Left hindlimb (tissue), 1 donor: ENCODE data around the gene CLCN7.

Experiments used
- DNase-seq: peaks from one replicate; pipeline ENCODE4 v3.0.0-alpha.2; 2018

The CLCN7 gene

GRCh38 chr16:1429012-1429411 is 45.8 kb downstream of the CLCN7 start:
- no peak for DNase-seq

DNA sequence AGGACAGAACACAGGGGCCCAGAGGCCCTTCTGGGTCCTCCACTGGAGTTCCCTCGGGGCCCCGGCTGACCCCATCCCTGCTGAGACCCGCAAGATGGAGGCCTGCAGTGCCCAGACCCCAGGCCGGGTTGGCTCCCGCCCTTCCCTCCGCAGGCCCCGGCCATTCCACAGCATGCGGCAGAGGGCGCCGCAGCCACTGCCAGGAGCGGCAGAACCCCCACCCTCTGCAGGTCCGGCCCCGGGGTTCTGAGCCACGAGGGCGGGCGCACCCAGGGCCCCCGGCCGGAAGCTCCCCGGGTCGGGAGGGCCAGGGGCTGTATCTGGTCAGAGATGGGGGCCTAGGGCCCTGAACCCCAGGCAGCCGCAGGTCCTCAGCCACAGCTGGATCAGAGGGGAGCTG is 46.3 kb downstream of the CLCN7 start:
- DNase-seq = no peak

DNA sequence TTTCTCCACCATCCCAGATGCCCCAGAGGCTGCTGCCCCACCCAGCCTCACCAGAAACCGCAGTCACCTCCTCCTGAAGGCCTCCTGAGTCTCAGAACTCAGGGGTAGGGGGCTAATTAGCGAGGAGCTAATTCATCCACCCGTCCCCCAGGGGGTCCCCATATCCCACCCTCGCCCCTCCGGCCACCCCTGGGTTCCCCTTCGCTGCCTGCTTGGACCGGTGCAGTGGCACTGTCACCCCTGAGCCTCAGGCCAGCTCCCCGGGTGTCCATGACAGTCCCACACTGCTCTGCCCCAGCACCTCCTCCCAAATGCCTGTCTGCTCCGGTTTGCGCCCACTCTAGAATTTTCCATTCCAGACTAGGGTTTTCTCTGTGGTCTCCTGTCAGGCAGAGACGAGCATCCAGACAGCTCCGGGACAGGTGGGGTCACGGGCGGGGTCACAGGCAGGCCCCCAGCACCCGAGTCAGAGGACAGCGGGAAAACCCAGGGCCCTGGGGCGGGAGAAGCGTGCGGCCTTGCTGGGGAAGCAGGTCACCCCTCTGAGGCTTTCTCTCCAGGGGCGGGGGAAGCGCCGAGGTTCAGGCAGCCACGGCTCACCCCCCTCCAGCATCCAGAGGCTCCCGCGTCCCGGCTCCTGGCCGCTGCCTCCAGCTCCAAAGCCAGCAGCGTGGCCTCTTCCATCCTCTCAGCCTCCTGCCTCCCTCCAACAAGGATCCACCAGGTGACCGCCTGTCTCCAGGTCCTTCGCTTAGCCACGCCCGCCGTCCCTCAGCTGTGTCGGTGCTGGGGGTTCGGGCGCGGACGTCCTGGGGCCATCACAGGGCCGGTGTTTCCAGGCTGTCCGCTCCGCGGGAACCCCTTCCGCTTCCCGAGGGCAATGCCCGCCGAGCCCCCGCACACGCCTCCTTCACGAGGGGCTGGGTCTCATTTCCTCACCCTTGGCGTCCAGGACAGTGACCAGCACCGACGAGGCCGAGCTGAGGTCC is 47.1 kb downstream of the CLCN7 start:
- DNase-seq = no peak

- no peak for DNase-seq
These were observed 47.9 kb downstream of the CLCN7 start for GRCh38 chr16:1426734-1427471.

- DNase-seq = no peak
These were observed 49.0 kb downstream of the CLCN7 start for GRCh38 chr16:1425616-1426370.

- DNase-seq = no peak
These were observed 50.8 kb downstream of the CLCN7 start for GRCh38 chr16:1424028-1424427.

DNA sequence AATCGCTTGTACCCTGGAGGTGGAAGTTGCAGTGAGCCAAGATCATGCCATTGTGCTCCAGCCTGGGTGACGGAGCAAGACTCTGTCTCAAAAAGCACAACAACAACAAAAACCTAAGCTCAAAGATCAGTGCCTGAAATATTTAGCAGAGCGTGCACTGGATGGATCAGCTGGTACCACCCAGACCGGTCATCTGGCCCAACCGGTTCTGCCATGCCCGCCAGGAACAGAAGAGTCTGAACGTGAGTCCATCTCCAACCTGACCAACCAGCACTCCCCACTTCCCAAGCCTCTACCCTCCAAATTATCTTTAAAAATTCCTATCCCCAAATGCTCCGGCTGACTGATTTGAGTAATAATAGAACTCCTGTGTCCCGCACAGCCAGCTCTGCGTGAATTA is 52.8 kb downstream of the CLCN7 start:
- DNase-seq = no peak

DNA sequence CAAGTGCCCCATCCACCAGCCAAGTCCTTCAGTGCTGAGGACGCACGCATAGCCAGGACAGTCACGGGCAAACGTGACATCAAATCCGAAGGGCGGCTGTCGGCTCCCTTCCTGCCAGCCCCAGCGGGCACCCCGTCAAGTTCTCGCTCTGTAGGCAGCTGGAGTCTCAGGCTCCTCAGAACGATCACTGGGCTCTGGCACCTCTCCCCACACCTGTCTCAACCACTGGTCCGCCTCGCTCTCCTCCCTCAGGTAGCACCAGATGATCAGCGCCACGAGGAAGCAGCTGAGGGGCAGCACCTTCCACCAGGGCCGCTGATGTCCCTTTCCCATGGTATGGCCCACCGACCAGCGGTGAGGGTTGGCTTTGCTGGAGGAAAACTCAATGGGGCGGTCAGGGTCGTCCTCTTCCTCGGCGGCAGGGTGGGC is 54.7 kb downstream of the CLCN7 start:
- no peak for DNase-seq

- no peak for DNase-seq
These were observed 58.3 kb downstream of the CLCN7 start for GRCh38 chr16:1416521-1416941.

GRCh38 chr16:1414532-1415260 is 60.1 kb downstream of the CLCN7 start, which contains the start of gene UNKL:
TSS of gene UNKL (minus strand) at chr16:1414704. CDS start at chr16:1414691, 13 bp downstream.
- DNase-seq = peak; percentile 82

GRCh38 chr16:1413684-1414531 is 60.9 kb downstream of the CLCN7 start:
- no peak for DNase-seq

DNA sequence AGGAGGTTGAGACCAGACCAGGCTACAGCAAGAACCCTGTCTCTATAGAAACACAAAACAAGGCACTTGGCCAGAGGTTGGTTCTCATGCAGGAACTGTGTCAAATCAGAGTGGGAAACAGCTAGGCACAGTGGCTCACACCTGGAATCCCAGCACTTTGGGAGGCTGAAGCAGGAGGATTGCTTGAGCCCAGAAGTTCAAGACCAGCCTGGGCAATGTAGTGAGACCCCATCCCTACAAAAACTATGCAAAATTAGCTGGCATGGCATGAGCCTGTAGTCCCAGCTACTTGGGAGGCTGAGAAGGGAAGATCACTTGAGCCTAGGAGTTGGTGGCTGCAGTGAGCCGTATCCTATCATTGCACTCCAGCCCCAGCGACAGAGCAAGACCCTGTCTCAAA is 62.0 kb downstream of the CLCN7 start:
- DNase-seq = no peak

DNA sequence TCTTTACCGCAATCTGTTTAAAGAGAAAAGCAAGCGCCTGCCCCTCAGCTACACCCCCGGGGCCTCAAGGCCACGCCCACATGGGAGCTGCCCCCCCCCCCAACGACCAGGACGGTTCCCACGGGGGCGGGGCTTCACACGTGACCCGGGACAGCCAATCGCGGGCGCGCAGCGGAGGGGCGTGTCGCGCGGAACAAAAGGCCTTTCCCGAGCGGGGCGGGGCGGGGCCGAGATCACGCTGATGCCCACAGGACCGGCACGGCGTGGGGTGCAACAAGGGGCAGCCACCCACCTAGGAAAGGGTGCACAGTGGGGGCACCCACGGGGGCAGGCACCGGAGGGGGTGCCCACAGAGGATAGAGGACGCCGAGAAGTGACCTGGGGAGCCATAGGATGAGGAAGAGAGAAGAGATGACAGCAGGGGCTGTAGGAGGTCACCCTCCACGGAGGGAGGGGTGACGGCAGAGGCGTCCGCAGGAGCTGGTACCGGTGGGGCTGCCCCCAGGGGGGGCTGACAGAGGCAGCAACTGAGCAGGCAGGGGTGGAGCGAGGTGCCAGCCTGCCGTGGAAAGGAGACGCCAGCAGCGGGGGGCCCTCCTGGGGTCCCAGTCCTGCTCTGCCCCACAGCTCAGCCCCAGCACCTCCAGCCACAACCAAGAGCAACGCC is 66.5 kb downstream of the CLCN7 start:
- DNase-seq = peak; percentile 92

DNA sequence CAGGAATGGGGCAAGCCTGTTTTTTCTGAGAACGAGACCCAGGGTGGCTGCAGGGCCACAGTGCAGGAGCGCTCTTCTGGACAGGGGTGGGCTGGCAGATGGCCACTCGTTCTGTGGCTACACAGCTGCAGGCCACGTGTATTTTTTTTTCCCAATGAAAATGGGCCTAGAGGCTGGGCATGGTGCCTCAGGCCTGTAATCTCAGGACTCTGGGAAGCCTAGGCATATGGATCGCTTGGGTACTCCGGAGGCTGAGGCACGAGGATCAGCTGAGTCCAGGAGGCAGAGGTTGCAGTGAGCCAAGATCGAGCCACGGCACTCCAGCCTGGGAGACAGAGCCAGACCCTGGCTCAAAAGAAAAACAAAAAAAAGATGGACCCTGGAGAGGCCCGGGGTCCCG is 67.1 kb downstream of the CLCN7 start:
- no peak for DNase-seq

- DNase-seq = no peak
These were observed 71.1 kb downstream of the CLCN7 start for GRCh38 chr16:1403733-1404132.

DNA sequence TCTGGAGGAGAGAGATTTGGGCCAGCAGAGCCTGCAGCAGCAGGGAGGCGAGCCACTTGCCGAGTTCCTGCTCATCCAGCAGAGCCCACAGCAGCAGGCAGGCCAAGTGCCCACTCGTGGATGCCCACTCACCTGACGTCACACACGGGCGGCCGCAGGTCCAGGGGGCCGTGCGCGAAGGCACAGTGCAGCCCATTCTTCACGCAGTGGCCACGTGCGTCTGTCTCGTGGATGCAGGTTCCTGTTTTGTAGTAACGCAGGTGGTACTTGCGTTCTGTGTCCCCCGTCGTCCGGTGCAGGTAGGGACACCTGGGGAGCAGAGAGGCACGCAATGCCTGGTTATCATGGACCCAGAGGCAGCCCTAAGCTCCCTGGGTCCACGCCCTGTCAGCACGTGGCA is 71.8 kb downstream of the CLCN7 start:
- DNase-seq = no peak

- DNase-seq = no peak
These were observed 73.1 kb downstream of the CLCN7 start for GRCh38 chr16:1401758-1402154.

DNA sequence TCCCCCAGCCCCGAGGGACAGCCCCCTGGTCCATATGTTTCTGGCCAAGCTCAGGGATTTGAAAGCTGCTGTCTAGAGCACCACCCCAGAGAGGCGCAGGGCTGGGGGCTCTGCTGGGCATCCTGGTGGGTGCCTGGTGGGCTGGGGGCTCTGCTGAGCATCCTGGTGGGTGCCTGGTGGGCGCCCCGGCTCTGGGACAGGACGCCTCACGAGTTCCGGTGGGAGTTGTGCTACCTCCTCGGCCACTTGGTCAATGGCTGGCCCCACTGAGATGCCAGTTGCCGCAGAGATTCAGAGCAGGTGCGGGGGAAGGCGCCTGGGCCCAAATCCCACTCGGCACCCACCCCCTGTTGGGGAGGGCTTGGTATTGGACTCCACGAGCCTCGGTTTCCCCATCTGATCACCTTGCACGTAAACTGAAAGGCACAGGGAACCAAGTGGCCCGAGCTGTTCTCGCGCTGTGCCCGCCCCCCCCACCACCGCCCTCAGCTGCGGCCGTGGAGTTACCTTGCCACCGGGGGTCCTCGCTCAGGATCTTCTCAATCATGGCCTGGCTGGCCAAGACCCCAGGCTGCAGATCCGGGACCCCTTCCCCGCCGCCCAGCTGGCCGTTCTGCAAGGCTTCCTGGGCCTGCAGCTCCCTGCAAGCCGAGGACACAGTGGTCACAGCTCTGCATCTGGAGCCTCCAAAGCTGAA is 73.6 kb downstream of the CLCN7 start:
- no peak for DNase-seq

GRCh38 chr16:1398826-1399581 is 75.8 kb downstream of the CLCN7 start:
- no peak for DNase-seq
